Mesothelial cell of epicardium (in vitro differentiated cells): Measurements from ENCODE around the gene SCAI. TPM values are rescaled to one million over a fixed set of nuclear protein-coding genes. Genes with fewer than 3 reads are reported as not detected.
"Not testable (repeated sequence)": the region's sequence is repeated elsewhere in the genome, so short reads cannot be mapped to it uniquely, and the experiment has no call there.

Experiments used
- DNase-seq, 2 experiments: peaks; one replicate each; pipeline ENCODE4 v3.0.0; 2021; ENCODE audit warnings: low spot score in 2 of 2; ENCODE audit not compliant: unreplicated experiment in 2 of 2
- H3K27ac Mint-ChIP-seq: 2 replicates; pipeline ENCODE4 v1.8.0; 2021; ENCODE audit warnings: mixed read lengths
- H3K27me3 Mint-ChIP-seq: 2 replicates; pipeline ENCODE4 v1.8.0; 2021; ENCODE audit warnings: low read depth, mixed read lengths
- H3K36me3 Mint-ChIP-seq: 2 replicates; pipeline ENCODE4 v1.8.0; 2021; ENCODE audit warnings: mixed read lengths
- H3K4me1 Mint-ChIP-seq: 2 replicates; pipeline ENCODE4 v1.8.0; 2021; ENCODE audit warnings: mixed read lengths
- H3K4me3 Mint-ChIP-seq: 2 replicates; pipeline ENCODE4 v1.8.0; 2021; ENCODE audit warnings: mild to moderate bottlenecking, moderate library complexity, mixed read lengths
- H3K9me3 Mint-ChIP-seq: 2 replicates; pipeline ENCODE4 v1.8.0; 2021; ENCODE audit warnings: mixed read lengths
- total RNA-seq: library from RNA; stranded (reverse); gene quantifications from 3 replicates; pipeline ENCODE4 v1.2.1, GENCODE V29; 2021
- TF ChIP-seq, protein P1 (sequence below): fragments of 200-600 bp; sonication (generic); IDR thresholded peaks from one replicate; pipeline ENCODE4 v1.5.0; 2021; ENCODE audit warnings: antibody characterized with exemption; ENCODE audit not compliant: unreplicated experiment

The SCAI gene
- total RNA-seq, 1 donor from 2014 or later: 22.7 TPM

DNA sequence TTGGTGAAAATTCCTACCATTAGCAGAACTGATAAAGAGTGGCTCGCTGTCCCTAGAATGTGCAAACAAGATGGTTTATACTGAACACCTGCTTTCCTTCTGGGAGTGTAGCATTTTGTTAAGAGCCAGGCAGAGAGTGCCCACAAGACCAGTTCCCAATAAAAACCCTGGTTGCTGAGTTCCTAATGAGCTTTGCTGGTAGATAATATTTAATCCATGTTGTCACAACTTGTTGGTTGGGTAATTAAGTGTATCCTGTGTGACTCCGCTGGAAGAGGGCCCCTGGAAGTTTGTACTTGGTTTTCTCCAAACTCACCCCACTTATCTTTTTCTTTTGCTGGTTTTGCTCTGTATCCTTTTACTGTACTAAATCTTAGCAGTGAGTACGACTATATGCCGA lies 162.9 kb downstream of the SCAI start:
- no peaks in the 10 kb centered on the region for H3K4me1 Mint-ChIP-seq
- no peaks in the 10 kb centered on the region for H3K9me3 Mint-ChIP-seq
- TF ChIP-seq, protein P1, sequence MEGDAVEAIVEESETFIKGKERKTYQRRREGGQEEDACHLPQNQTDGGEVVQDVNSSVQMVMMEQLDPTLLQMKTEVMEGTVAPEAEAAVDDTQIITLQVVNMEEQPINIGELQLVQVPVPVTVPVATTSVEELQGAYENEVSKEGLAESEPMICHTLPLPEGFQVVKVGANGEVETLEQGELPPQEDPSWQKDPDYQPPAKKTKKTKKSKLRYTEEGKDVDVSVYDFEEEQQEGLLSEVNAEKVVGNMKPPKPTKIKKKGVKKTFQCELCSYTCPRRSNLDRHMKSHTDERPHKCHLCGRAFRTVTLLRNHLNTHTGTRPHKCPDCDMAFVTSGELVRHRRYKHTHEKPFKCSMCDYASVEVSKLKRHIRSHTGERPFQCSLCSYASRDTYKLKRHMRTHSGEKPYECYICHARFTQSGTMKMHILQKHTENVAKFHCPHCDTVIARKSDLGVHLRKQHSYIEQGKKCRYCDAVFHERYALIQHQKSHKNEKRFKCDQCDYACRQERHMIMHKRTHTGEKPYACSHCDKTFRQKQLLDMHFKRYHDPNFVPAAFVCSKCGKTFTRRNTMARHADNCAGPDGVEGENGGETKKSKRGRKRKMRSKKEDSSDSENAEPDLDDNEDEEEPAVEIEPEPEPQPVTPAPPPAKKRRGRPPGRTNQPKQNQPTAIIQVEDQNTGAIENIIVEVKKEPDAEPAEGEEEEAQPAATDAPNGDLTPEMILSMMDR: no peak
- H3K27me3 Mint-ChIP-seq: no peaks in the 10 kb centered on the region
- DNase-seq: no peak
- H3K4me3 Mint-ChIP-seq: no peak overlapping the region
- no peak overlapping the region for H3K27ac Mint-ChIP-seq
- peaks cover 31% of the 10 kb centered on the region for H3K36me3 Mint-ChIP-seq

DNA sequence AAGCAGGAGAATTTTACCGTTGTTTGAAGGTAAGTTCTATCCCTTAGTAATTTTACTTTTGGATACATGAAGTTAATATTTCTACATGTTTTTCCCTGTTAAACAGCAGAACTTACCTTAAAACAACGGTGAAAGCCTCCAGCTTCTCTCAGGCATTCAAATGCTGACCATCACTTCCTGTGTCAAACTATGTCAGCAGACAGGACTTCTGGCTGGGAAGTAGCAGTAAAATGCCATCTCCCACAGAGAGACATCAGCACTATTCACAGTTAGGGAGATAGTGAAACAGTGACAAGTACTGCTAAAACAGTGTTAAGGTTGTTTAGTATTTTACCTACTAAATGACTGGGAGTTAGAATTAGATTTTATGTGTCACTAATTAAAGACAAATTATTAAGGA lies 168.2 kb downstream of the SCAI start:
- Mint-ChIP-seq H3K27me3 (no peaks in the 10 kb centered on the region), H3K27ac (no peak overlapping the region), H3K36me3 (peaks cover 15% of the 10 kb centered on the region), H3K4me3 (no peak overlapping the region), H3K4me1 (no peaks in the 10 kb centered on the region), H3K9me3 (no peaks in the 10 kb centered on the region)
- TF ChIP-seq, protein P1: no peak
- DNase-seq: no peak

DNA sequence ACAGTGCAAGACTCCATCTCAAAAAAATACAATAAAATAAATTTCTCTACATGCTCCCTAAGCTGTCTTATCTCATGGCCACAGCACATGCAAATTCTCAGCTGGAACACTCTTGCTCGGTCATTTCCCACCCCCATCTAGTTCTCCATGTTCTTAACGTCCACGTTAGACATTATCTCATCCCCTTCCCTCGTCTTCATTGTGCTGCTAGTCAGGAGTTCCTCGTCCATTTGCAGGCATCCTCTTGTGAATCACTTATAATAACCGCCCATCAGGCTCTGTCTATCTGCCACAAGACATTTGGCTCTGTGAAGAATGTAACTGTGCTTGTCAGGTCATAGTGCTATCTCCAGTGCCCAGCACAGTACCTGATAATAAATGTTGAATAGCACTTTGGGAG lies 169.5 kb downstream of the SCAI start:
- Mint-ChIP-seq H3K9me3 (no peaks in the 10 kb centered on the region), H3K27me3 (no peaks in the 10 kb centered on the region), H3K4me3 (no peak overlapping the region), H3K36me3 (peaks cover 16% of the 10 kb centered on the region), H3K27ac (no peak overlapping the region), H3K4me1 (no peaks in the 10 kb centered on the region)
- TF ChIP-seq, protein P1: no peak
- no peak for DNase-seq

DNA sequence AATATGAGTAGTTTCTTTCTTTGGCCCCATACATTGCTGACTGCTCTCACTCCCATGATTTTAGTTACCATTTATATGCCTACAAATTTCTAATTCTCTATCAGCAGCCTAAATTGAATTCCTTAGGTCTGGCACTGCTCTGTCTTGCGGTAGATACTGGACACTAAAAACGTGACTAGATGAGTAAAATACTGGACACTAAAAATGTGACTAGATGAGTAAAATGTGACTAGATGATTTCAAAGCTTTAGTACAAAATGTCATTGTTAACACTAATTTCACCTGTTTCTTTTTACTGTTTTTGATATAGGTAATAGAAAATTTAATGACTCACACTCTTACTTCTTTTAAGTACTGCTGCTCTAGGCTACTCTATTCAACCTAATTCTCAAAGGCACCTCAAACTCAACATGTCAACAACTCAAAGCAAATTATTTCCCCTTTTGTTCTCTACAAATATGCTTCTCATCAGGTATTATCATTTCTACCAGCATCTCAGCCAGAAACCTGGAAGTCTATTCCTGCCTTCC lies 171.0 kb downstream of the SCAI start:
- peaks cover 21% of the 10 kb centered on the region for H3K36me3 Mint-ChIP-seq
- no peaks in the 10 kb centered on the region for H3K4me1 Mint-ChIP-seq
- no peaks in the 10 kb centered on the region for H3K27me3 Mint-ChIP-seq
- H3K27ac Mint-ChIP-seq: no peak overlapping the region
- no peak for DNase-seq
- H3K9me3 Mint-ChIP-seq: no peaks in the 10 kb centered on the region
- TF ChIP-seq, protein P1: no peak
- no peak overlapping the region for H3K4me3 Mint-ChIP-seq

DNA sequence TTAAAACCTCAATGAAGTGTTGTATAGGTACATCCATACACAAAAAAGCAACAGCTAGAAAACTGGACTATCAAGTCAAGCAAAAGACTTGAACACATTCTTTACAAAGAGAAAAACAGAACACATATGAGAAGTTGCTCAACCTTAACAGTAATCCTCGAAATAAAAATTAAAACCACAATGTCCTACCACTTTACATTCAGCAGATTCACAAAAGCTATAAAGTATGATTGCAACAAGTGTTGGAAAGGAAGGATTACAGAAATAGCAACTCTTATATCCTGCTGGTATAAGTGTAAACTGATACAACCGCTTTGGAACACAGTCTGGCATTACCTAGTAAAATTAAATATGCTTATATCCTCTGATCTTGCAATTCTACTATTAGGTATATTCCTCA lies 173.9 kb downstream of the SCAI start:
- Mint-ChIP-seq H3K27me3 (no peaks in the 10 kb centered on the region), H3K9me3 (no peaks in the 10 kb centered on the region), H3K4me1 (peaks cover 2% of the 10 kb centered on the region), H3K36me3 (peaks cover 21% of the 10 kb centered on the region), H3K27ac (no peak overlapping the region), H3K4me3 (no peak overlapping the region)
- TF ChIP-seq, protein P1: no peak
- DNase-seq: no peak

DNA sequence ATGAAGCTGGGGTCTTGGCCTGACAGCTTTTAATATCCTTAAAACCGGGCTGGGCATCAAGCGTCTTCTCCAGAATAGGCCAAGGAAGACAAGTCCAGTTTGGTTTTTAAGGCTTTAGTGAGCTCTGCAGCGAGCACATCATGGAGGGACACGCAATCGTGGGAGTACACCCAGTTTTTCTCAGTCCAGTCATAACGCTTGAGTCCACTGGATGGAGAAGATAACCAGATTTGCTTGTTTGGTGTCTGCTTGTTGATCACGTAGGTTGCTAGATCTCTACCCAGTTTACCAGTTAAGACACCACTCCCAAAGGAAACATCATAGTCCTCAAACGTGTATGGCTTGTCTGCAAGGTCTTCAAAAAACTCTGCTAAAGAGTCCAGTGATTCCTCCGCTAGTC lies 175.1 kb downstream of the SCAI start:
- DNase-seq: no peak
- no peak overlapping the region for H3K4me3 Mint-ChIP-seq
- H3K27me3 Mint-ChIP-seq: no peaks in the 10 kb centered on the region
- no peaks in the 10 kb centered on the region for H3K9me3 Mint-ChIP-seq
- H3K4me1 Mint-ChIP-seq: peaks cover 2% of the 10 kb centered on the region
- TF ChIP-seq, protein P1: no peak
- H3K36me3 Mint-ChIP-seq: peaks cover 16% of the 10 kb centered on the region
- H3K27ac Mint-ChIP-seq: no peak overlapping the region

DNA sequence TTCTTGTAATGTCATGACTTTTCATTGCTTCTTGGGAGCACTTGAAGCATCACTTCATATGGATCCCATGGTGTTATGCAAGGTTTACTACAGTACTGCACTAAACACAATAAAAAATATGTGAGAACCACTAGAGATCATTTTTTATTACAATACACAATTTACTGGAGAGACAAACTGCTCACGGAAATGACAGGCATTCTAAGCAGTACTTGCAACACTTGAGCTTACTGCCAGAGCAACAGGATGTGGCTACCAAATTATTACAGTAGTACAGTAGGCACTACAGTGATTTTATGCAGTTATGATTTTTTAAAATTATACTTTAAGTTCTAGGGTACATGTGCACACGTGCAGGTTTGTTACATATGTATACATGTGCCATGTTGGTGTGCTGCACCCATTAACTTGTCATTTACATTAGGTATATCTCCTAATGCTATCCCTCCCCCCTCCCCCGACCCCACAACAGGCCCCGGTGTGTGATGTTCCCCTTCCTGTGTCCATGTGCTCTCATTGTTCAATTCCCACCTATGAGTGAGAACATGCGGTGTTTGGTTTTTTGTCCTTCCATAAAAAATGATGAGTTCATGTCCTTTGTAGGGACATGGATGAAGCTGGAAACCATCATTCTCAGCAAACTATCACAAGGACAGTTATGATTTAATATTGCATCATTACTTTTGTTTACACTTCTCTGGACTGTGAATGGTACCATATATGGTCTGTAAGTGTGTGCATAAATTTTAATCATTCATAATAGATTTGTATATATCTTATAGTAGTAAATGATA lies 177.4 kb downstream of the SCAI start:
- not testable (repeated sequence) for DNase-seq, H3K9me3 Mint-ChIP-seq, H3K27ac Mint-ChIP-seq, H3K4me1 Mint-ChIP-seq, H3K27me3 Mint-ChIP-seq, H3K4me3 Mint-ChIP-seq
- peaks cover 10% of the 10 kb centered on the region for H3K36me3 Mint-ChIP-seq
